SKM-1 (cell line): ENCODE data around the gene GUCA2B.

Source experiments
- DNase-seq: peaks from one replicate; lab custom pipeline; 2025; ENCODE audit not compliant: unreplicated experiment; lab: John Stamatoyannopoulos, UW

Gene GUCA2B

GRCh38 chr1:42165511-42166210 is 12.5 kb downstream of the GUCA2B start:
- no peak for DNase-seq

GRCh38 chr1:42167611-42168390 is 14.6 kb downstream of the GUCA2B start:
- DNase-seq, result no peak

GRCh38 chr1:42168391-42168670 is 15.1 kb downstream of the GUCA2B start:
- DNase-seq, result peak; percentile 24

GRCh38 chr1:42168763-42169162 is 15.6 kb downstream of the GUCA2B start:
- no peak for DNase-seq

- no peak for DNase-seq
These were observed 17.8 kb downstream of the GUCA2B start for GRCh38 chr1:42170779-42171621.

- no peak for DNase-seq
These were observed 18.6 kb downstream of the GUCA2B start for GRCh38 chr1:42171679-42172266.

- no peak for DNase-seq
These were observed 19.3 kb downstream of the GUCA2B start for GRCh38 chr1:42172381-42173133.

GRCh38 chr1:42173155-42173933 is 20.1 kb downstream of the GUCA2B start:
- DNase-seq, result peak; percentile 18

GRCh38 chr1:42173961-42174735 is 20.9 kb downstream of the GUCA2B start:
- no peak for DNase-seq

GRCh38 chr1:42175314-42176054 is 22.3 kb downstream of the GUCA2B start:
- DNase-seq, result no peak

- no peak for DNase-seq
These were observed 23.8 kb downstream of the GUCA2B start for GRCh38 chr1:42176902-42177519.

- no peak for DNase-seq
These were observed 24.4 kb downstream of the GUCA2B start for GRCh38 chr1:42177541-42177981.

GRCh38 chr1:42178249-42178648 is 25.0 kb downstream of the GUCA2B start:
- DNase-seq, result no peak

GRCh38 chr1:42179275-42179674 is 26.1 kb downstream of the GUCA2B start:
- no peak for DNase-seq

GRCh38 chr1:42179900-42180329 is 26.7 kb downstream of the GUCA2B start:
- DNase-seq, result no peak

- no peak for DNase-seq
These were observed 28.5 kb downstream of the GUCA2B start for GRCh38 chr1:42181687-42182086.

GRCh38 chr1:42183210-42183956 is 30.2 kb downstream of the GUCA2B start:
- DNase-seq, result no peak
